ENCODE data around the gene BST2.
A peak's percentile ranks its signal among the peaks of the same experiment; 100 is the strongest.
"Not testable (repeated sequence)": the region's sequence is repeated elsewhere in the genome, so short reads cannot be mapped to it uniquely, and the experiment has no call there.

BST2 gene

GRCh38 chr19:17389957-17390664, 15.3 kb downstream of the BST2 start:
- no peak for DNase-seq (ENCODE audit: low spot score)

DNA sequence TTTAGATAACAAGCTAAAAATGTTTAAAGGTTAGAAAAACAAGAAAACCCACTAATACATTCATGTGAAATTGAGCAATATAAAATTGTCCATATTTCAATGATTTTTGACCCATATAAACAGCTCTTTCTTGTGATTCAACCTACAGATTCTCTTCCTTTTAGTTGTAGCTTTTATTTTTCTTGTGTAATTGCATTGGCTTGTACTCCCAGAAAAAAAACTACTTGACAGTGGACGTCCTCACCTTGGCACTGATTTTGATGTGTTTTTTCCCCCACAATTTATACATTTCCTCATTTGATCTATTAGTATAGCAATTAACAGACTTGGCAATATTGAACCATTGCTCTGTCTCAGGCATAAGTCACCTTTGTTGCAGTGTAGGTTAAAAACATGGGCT, 16.1 kb downstream of the BST2 start:
- DNase-seq (ENCODE audit: low spot score), result no peak

- peak; percentile 46 for DNase-seq (ENCODE audit: low spot score)
Observed at GRCh38 chr19:17385878-17386611, 19.4 kb downstream of the BST2 start.

DNA sequence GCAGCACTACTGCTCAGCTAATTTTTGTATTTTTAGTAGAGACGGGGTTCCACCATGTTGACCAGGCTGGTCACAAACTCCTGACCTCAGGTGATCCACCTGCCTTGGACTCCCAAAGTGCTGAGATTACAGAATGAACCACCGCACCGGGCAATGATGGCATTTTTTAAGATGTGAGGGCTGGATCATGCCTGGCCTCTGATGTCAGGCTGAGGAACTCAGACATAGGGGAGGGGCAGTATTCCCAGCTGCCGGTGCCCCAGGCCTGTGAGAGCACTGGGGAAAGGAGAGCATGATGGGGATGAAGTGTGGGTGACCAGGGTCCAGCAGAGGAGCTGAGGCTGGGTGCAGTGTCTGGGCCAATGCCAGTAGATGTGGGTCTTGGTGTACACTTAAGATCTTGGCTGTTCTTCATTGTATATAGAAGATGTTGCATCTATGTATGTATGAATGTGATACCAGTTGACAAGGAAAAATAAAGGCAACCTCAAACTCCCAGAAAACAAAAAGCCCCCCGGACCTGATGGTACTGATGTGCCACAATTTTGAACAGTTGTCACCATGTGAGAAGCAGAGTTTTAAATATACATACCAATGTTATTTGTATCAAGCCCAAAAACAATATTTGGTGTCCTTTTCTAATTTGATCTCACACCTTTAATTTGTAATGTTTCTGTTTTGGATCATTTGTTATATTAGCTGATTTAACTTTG, 24.8 kb downstream of the BST2 start:
- no peak for DNase-seq (ENCODE audit: low spot score)

DNA sequence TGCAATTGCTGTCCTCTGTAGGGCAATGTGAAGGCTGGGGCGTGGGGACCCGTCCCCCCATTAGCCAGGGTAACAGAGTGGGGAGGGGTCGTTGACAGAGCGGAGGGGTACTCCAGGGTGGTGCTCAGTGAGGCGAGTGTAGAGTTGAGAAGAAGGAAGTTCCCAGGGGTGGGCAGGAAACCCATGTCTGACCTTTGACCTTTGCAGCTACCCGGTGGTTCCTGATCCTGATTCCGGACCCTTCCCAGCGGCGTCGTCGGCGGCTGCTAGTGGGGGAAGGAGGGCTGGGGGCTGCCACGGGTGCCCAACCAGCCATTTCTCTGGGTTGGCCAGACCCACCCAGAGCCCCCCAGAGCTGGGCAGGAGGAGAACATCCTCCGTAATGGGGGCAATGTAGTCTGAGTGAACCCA, 26.2 kb downstream of the BST2 start:
- DNase-seq (ENCODE audit: low spot score), result no peak

DNA sequence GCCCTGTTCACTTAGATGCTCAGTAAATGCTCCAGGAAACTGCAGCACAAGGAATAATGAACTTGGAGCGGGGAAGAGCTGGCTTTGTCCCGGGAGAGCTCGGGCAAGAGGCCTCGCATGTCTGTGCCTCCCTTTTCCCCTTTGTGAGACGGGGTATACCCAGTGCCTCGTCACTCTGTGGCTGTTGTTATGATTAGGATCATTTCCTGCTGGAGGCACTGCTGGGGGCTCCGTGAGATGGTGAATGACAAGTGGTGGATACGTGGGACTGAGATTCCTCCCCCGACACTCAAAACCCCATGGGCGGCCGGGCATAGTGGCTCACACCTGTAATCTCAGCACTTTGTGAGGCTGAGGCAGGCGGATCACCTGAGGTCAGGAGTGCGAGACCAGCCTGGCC, 27.2 kb downstream of the BST2 start:
- DNase-seq (ENCODE audit: low spot score), result no peak

DNA sequence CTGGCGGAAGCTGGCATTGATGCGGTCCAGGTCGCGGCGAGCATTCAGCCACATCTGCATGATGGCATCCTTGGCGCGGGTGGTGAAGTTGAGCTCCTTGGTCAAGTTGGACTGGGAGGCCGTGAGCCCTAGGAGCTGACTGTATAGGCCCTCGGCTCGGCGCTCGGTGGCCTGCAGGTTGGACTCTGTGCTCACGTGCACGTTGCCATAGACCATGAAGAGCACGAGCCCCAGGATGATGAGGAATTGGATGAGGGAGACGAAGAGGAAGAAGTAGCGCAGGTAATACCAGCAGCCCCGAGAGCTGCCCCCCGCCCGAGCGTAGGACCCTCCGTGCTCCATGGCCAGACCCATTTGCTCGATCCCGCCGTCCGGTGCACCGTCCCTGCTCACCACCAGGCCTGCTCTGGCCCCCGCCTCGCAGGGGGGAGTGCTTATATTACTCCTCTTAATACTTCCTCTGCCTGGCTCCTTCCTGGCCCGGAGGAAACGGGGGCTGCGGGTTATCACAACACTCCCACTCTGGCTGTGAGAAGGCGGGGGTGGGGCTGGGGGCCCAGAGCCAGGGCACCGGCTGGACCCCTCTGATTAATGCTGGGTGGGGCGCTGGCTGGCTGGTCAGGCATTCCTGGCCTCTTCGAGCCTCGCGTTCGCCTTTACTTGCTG, 28.4 kb downstream of the BST2 start, which contains the start of gene PLVAP:
PLVAP (minus strand) TSS at position 408 of the 666 bp plus-strand sequence; CDS start at position 354, 54 bp downstream.
- no peak for DNase-seq (ENCODE audit: low spot score)

- DNase-seq (ENCODE audit: low spot score), result no peak
Observed at GRCh38 chr19:17370026-17370587, 35.3 kb downstream of the BST2 start.

- DNase-seq (ENCODE audit: low spot score), result no peak
Observed at GRCh38 chr19:17365361-17365760, 40.1 kb downstream of the BST2 start.

DNA sequence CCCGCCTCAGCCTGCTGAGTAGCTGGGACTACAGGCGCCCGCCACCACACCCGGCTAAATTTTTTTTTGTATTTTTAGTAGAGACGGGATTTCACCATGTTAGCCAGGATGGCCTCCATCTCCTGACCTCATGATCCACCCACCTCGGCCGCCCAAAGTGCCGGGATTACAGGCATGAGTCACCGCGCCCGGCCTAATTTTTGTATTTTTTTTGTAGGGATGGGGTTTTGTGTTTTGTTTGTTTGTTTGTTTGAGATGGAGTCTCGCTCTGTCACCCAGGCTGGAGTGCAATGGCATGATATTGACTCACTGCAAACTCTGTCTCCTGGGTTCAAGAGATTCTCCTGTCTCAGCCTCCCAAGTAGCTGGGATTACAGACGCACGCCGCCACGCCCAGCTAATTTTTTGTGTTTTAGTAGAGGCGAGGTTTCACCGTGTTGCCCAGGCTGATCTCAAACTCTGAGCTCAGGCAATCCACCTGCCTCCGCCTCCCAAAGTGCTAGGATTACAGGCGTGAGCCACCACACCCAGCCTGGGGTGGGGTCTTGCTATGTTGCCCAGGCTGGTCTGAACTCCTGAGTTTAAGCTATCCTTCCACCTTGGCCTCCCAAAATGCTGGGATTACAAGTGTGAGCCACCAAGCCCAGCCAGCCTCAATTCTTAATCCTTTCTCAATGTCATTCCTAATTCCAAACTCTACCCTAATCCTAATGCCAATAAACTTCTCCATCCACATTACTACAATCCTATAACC, 41.4 kb downstream of the BST2 start:
- not testable (repeated sequence) for DNase-seq (ENCODE audit: low spot score)

- no peak for DNase-seq (ENCODE audit: low spot score)
Observed at GRCh38 chr19:17359905-17360800, 45.3 kb downstream of the BST2 start.

GRCh38 chr19:17358395-17358794, 47.0 kb downstream of the BST2 start:
- DNase-seq (ENCODE audit: low spot score), result peak; percentile 72

DNA sequence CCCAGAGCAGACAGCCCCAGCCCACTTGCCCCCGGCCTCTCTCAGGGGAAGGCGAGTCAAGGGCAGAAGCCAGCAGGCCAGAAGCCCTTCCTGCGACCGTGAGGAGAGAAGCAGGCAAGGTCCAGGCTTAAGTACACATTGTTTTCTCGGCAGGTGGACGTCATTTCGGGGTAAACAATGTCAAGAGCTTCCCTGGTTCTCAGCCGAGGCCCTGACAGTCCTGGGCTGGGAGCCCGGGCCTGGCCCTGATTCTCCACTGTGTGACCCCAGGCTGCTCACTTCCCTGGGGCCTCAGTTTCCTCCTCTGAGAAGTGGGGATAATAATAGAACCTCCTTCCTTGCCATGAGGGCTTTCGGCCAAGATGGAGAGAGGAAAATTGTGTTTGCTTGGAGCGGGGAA, 47.7 kb downstream of the BST2 start:
- no peak for DNase-seq (ENCODE audit: low spot score)

DNA sequence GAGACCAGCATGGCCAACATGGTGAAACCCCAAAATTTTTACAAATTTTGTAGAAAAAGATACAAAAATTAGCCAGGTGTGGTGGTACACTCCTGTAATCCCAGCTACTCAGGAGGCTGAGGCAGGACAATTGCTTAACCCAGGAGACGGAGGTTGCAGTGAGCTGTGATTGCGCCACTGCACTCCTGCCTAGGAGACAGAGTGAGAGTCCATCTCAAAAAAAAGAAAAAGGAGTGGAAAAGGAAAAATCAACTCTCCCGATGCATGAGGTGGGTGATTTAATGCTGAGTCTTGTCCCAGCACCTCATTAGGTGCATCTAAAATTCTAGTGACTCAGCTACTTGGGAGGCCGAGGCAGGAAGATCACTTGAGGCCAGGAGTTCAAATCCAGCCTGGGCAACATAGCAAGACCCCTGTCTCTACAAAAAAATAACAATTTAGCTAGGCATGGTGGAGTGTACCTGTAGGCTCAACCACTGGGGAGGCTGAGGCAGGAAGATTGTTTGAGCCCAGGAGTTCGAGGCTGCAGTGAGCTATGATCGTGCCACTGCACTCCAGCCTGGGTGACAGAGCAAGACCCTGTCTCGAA, 48.3 kb downstream of the BST2 start:
- no peak for DNase-seq (ENCODE audit: low spot score)

DNA sequence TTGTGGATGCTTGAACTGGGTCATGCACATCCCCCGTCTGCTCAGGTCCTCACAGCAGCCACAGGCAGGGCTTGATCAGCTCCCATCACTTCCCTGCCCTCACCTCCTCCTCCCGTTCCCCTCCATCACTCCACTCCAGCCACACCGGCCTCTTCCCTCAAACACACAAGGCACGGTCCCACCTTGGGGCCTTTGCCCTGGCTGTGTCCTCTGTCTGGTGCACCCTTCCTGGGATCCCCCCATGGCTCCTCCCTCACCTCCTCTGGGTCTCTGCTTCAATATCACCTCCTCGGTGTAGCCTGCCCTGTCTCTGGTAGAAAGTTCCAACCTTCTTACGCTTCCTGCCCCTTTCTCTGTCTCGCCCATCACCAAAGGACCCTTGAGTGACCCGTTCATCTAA, 52.0 kb downstream of the BST2 start:
- DNase-seq (ENCODE audit: low spot score), result no peak
